Lower leg skin (tissue), 4 donors: ENCODE data around the gene VRK2. TPM values are rescaled to one million over a fixed set of nuclear protein-coding genes. Genes with fewer than 3 reads are reported as not detected.
"Not testable (repeated sequence)": the region's sequence is repeated elsewhere in the genome, so short reads cannot be mapped to it uniquely, and the experiment has no call there.

Source experiments
- DNase-seq, 2 donors: peaks; one replicate each; pipeline ENCODE4 v3.0.0-alpha.2; 2019; ENCODE audit warnings: low spot score in 2 of 2
- H3K4me3 ChIP-seq: fragments of 200-600 bp; sonication (generic); 2 replicates; pipeline ENCODE4 v1.5.1; 2017; ENCODE audit warnings: mild to moderate bottlenecking, low read depth; ENCODE audit not compliant: poor library complexity, severe bottlenecking
- POLR2A ChIP-seq, 2 donors: fragments of 450-650 bp; IDR thresholded peaks; one replicate each; pipeline ENCODE4 v1.6.1; 2016 to 2017; ENCODE audit warnings: antibody characterized with exemption in 2 of 2, mild to moderate bottlenecking in 1 of 2, moderate library complexity in 1 of 2
- WGBS, 2 donors: methylation state at CpG; one replicate each; pipeline ENCODE4 v1.1.5; 2018; 5-methylcytosine and 5-hydroxymethylcytosine counted together
- intact Hi-C: fragments of 100-400 bp; cut with DNase I; formaldehyde crosslinking; loops from one replicate; pipeline ENCODE4 v1.15.0; 2023; ENCODE audit warnings: low total_unique reads
- total RNA-seq, 4 donors: library from RNA; depleted of rRNA; stranded (reverse); fragments of >200 nt; gene quantifications; one replicate each; pipeline ENCODE4 v1.1.0, GENCODE V29; 2016
- TF ChIP-seq, protein P1 (sequence below), 3 donors: fragments of 450-650 bp; IDR thresholded peaks; one replicate each; pipeline ENCODE4 v1.5.1; 2016; ENCODE audit warnings: antibody characterized with exemption in 3 of 3, mild to moderate bottlenecking in 3 of 3, moderate library complexity in 2 of 3

VRK2 gene
- total RNA-seq, 4 donors from 2014 or later, result 10.7 to 18.3 (median 13.8) TPM

DNA sequence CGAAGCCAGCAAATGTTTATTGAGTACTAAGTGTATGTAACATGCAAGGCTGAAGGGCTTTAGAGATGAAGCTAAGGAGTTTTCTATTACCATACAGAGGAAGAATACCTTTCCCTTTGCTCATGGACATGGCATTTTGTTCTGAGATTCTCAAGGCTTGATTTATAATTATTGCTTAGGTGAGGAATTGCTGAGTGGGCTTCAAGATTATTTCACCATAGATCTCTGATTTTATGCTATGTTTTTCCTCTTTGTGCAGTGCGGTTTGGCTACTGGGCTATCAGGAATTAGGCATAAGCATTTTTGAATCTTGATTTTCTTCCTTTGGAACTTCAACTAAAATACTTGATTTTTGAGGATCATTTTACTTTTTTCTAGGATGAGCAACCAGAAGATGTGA lies 42.5 kb downstream of the VRK2 start:
- TF ChIP-seq, protein P1, sequence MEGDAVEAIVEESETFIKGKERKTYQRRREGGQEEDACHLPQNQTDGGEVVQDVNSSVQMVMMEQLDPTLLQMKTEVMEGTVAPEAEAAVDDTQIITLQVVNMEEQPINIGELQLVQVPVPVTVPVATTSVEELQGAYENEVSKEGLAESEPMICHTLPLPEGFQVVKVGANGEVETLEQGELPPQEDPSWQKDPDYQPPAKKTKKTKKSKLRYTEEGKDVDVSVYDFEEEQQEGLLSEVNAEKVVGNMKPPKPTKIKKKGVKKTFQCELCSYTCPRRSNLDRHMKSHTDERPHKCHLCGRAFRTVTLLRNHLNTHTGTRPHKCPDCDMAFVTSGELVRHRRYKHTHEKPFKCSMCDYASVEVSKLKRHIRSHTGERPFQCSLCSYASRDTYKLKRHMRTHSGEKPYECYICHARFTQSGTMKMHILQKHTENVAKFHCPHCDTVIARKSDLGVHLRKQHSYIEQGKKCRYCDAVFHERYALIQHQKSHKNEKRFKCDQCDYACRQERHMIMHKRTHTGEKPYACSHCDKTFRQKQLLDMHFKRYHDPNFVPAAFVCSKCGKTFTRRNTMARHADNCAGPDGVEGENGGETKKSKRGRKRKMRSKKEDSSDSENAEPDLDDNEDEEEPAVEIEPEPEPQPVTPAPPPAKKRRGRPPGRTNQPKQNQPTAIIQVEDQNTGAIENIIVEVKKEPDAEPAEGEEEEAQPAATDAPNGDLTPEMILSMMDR (IDR thresholded peaks at IDR 0.05), result no peak
- no peak for TF ChIP-seq POLR2A (IDR thresholded peaks at IDR 0.05)
- no peak for DNase-seq
- 86 to 91% methylated on average over 2 of the region's 2 CpGs for WGBS, 2 donors
- no peak overlapping the region for H3K4me3 ChIP-seq
- intact Hi-C loops, result no loop called here

DNA sequence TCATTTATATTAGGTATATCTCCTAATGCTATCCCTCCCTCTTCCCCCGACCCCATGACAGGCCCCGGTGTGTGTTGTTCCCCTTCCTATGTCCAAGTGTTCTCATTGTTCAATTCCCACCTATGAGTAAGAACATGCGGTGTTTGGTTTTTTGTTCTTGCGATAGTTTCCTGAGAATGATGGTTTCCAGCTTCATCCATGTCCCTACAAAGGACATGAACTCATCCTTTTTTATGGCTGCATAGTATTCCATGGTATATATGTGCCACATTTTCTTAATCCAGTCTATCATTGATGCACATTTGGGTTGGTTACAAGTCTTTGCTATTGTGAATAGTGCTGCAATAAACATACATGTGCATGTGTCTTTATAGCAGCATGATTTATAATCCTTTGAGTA lies 46.2 kb downstream of the VRK2 start:
- H3K4me3 ChIP-seq, intact Hi-C loops, DNase-seq: not testable (repeated sequence)
- WGBS, 2 donors, result 99% methylated on average over 4 of the region's 4 CpGs

DNA sequence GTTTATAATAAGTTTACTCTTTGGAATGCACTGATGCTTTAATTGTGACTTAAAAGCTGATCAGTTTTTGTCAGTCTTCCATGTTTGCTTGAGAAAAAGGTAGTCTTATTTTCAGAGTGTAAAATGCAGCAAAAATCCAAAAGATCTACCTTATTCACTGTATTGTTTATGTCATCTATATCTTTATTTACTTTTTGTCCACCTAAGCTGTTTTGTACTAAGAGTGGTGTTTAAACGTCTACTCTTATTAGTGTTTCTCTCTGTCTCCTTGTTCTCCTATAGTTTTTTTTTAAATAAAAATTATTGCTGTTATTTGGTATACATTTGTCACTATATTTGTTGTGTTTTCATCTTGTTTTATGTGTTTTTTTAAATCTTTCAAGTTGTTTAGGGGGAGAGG lies 50.4 kb downstream of the VRK2 start:
- intact Hi-C loops, result no loop called here
- WGBS, 2 donors, result 95 to 100% methylated on average over 1 of the region's 1 CpG

DNA sequence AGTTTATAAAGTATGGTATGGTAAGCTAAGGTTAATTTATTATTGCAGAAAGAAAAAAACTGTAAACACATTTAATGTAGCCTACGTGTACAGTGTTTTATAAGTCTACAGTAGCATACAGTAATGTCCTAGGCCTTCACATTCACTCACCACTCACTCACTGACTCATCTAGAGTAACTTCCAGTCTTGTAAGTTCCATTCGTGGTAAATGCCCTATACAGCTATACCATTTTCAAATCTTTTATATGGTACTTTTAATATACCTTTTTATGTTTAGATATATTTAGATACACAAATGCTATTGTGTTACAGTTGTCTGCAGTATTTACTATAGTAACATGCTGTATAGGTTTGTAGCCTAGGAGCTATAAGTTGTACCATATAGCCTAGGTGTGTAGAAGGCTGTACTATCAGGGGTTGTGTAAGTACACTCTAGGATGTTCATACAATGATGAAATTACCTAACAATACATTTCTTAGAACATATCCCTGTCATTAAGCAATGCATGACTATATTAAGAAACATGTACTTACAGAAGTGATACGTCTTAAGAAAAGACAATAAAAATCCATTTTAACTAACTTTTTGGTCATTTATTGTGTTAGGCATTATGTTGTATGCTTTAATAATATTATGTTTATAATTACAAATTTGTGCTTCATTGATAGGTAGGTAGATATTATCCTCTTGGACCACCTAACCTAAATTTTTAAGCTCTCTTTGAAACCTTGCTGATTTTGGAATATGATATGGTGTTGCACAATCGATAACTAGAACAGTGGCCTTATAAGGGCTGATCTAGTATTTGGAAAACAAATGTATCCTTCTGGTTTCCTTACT lies 51.9 kb downstream of the VRK2 start:
- no peak for DNase-seq
- no peak overlapping the region for H3K4me3 ChIP-seq
- TF ChIP-seq, protein P1 (IDR thresholded peaks at IDR 0.05), result no peak
- TF ChIP-seq POLR2A (IDR thresholded peaks at IDR 0.05), result no peak
- WGBS, 2 donors, result 90% methylated on average over 4 of the region's 4 CpGs
- intact Hi-C loops, result no loop called here

More for the DNA sequence above, 50.4 kb downstream of the VRK2 start:
- no peak for DNase-seq
- no peak overlapping the region for H3K4me3 ChIP-seq
- no peak for TF ChIP-seq POLR2A (IDR thresholded peaks at IDR 0.05)
- TF ChIP-seq, protein P1 (IDR thresholded peaks at IDR 0.05), result no peak

DNA sequence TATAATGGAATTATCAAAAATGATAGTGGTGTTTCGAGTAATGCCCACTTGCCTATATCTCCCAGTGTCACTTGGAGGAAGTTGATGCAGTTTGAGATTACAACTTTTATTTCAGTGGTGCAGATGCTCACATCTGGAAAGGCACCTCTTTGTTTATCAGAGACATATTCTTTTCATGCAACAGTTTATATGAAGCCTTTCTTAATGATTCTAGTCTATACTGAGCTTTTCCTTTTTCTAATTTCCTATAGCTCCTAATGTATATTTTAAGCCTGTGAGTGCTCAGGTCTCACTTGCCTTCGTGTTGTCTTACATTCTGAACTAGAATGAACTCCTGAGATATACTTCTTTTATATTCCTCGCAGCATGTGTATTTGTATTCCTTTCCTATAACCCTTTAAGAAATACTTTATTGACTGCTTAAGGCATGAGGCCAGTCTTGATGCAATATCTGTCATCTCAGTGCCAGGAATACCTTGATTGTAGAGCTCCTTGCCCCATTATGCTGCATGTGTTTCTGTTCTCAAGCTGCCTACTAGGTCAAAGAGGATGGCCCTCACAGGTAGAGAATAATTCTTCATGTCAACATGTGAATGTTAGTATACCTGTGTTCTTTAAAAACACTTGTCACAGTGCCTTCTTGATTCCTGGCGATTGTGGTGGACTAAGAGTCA lies 52.6 kb downstream of the VRK2 start:
- WGBS, 2 donors, result 96 to 97% methylated on average over 4 of the region's 4 CpGs
- TF ChIP-seq POLR2A (IDR thresholded peaks at IDR 0.05), result no peak
- TF ChIP-seq, protein P1 (IDR thresholded peaks at IDR 0.05), result no peak
- DNase-seq, result no peak
- no peak overlapping the region for H3K4me3 ChIP-seq
- intact Hi-C loops, result no loop called here

DNA sequence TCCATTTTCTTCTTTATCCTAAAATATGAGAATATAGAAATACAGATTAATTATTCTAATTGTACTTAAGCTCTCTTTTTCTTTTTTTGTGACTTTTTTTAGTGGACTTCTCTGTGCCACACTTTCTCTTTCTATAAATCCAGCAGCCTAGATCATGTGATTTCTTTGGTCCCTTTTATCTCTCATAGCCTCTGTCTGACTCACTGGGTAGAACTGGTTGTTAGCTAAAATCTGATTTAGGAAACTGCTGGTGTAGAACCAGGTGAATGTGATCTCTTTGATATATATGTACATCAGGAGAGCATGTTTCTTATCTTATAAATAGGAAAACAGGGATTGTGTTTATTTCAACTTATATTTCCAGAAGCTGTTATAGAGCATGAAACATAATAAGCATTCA lies 54.9 kb downstream of the VRK2 start:
- H3K4me3 ChIP-seq, result no peak overlapping the region
- TF ChIP-seq, protein P1 (IDR thresholded peaks at IDR 0.05), result no peak
- TF ChIP-seq POLR2A (IDR thresholded peaks at IDR 0.05), result no peak
- intact Hi-C loops, result no loop called here
- DNase-seq, result no peak
